Epidermal melanocyte (primary cell): ENCODE measurements around the gene RNPEP.
"Not testable (repeated sequence)": the region's sequence is repeated elsewhere in the genome, so short reads cannot be mapped to it uniquely, and the experiment has no call there.

ENCODE experiments used
- DNase-seq: peaks from one replicate; pipeline ENCODE4 v3.0.0; 2011; ENCODE audit warnings: low spot score; ENCODE audit not compliant: insufficient read length

Gene RNPEP

DNA sequence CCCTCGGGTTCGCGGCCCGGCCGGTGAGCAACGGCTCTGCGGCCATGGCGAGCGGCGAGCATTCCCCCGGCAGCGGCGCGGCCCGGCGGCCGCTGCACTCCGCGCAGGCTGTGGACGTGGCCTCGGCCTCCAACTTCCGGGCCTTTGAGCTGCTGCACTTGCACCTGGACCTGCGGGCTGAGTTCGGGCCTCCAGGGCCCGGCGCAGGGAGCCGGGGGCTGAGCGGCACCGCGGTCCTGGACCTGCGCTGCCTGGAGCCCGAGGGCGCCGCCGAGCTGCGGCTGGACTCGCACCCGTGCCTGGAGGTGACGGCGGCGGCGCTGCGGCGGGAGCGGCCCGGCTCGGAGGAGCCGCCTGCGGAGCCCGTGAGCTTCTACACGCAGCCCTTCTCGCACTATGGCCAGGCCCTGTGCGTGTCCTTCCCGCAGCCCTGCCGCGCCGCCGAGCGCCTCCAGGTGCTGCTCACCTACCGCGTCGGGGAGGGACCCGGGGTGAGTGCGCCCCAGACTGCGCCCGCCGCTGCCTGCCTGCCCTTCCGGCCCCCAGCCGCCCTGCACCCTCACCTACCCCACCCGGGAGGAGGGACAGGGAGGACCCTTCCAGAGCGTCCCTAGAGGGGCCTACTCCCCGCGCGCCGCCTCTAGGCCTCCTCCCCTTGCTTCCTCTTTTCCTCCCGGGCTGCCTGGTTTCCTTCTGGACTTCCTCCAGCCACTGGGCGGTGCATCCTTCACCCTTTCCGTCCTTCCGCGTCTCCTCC, at the start of gene RNPEP:
RNPEP (plus strand) TSS at position 26 of the 757 bp plus-strand sequence; CDS start at position 45, 19 bp downstream.
- DNase-seq, result peak; percentile 87

DNA sequence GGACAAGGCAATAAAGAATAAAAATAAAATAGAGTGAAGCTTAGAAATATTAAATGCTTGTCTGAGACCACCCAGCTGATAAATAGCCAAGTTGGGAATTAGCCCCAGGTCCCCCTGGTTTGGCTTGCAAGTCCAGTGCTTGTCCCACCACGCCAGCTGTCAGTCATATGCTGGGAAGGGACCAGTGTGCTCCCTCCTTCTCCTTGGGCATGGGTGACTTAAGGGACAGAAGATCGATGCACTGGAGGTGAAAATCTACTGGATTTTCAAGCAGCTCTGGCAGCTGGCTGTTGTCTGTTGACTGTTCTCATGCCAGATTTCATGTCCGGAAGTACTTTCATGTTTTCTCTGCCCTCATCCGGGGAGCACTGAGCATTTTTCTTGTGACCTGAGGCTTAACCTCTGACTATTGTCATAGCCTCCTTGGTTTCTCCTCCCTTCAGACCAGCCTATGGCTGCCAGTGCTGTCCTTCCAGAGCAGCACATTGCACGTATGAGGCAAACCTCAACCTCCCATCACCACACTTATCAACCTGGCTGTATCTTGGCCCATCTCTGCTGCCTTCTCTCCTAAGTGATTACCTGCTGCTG, 48.5 kb upstream of the RNPEP start:
- DNase-seq, result no peak

- DNase-seq, result no peak
These were observed 44.7 kb upstream of the RNPEP start for GRCh38 chr1:201937624-201938213.

DNA sequence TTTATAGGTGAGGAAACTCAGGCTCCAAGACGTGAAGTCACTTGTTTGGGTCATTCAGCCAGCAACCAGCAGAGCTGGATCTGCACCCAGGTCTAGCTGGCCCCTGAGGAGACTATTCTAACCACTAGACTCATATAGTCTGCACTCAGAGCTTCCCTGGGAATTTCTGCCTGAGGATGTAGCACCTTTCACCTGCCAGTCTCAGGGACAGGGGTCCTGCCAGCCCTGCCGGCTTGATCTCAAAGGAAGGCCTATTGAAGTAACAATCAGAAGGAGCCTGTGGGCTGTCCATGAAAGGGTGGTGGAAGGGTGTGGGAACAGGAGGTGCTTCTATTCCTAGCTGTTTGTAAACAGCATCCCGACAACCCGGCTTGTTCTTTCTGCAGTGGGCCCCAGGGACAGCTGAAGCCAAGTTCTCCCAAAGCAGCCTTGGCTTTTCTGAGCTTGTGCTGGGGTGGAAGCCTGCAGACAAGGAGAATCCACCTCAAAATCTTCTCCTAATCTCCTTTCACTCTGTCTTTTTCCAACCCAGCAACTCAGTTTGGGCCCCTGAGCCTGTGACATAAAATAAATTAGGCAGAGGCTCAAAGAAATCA, 43.9 kb upstream of the RNPEP start:
- no peak for DNase-seq

GRCh38 chr1:201939148-201939547, 43.3 kb upstream of the RNPEP start:
- DNase-seq, result no peak

DNA sequence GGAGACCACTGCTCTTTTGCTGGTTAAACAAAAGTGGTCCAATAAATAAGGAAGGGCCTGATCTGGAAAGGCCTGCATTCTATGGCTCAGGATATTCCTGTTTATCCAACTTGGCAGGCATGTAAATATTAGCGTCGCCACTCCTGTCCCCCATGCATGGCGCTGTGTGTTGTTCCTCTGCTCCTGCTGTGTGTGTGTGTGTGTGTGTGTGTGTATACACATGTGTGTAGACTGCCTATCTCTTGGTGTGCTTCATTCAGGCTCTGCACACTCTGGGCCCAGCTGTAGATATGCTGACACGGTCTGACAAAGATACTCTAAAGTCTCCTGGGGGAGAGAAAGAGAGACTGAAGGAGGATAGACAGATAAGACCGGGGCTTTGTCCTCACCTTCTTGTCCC, 42.9 kb upstream of the RNPEP start:
- no peak for DNase-seq

DNA sequence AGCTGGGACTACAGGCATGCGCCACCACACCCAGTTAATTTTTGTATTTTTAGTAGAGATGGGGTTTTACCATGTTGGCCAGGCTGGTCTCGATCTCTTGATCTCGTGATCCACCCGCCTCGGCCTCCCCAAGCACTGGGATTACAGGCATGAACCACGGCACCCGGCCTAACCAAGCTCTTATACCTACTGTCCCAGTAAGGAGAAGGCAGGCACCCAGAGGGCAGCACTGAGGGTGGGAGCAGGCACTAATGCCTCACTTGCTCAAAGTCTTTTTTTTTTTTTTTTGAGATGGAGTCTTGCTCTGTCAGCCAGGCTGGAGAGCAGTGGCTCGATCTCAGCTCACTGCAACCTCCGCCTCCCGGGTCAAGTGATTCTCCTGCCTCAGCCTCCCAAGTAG, 42.1 kb upstream of the RNPEP start:
- DNase-seq, result not testable (repeated sequence)

GRCh38 chr1:201941420-201942128, 40.9 kb upstream of the RNPEP start:
- DNase-seq, result no peak

DNA sequence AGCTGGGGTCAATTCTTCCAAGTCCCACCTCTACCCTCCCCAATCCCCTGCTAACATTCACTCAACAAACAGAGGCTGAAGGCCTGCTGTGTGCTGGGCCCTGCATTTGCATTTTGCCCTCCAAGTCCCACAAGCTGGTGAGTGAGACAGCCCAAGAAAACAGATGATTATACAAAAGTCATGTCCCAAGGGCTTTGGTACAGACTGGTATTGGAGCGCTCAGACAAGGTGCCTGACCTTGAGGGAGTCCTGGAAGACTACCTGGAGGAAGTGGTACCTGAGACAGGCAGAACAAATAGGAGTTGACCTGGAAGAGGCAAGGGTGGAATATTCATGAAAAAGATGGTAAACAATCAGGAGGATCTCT, 40.3 kb upstream of the RNPEP start:
- DNase-seq, result no peak

DNA sequence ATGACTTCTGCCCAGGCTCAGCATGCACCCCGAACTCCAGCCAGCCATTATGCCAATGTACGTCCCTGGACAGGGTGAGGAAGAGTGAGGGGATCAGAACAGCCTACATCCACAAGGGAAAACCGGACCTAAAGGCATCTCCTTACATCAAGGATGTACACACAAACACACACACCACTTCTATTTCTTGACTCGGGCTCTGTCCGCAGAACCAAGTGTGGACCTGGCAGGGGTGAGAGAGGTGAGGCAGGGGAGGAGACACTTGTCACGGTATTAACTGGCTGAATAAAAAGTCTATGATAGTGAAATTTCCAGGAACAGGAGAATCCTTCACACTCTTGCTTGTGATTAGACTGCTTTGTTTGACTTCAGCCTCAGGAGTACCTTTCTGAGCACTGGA, 38.4 kb upstream of the RNPEP start:
- DNase-seq, result no peak

GRCh38 chr1:201944639-201945038, 37.8 kb upstream of the RNPEP start:
- no peak for DNase-seq

GRCh38 chr1:201945157-201945556, 37.3 kb upstream of the RNPEP start:
- DNase-seq, result no peak

- no peak for DNase-seq
These were observed 36.6 kb upstream of the RNPEP start for GRCh38 chr1:201945863-201946223.

DNA sequence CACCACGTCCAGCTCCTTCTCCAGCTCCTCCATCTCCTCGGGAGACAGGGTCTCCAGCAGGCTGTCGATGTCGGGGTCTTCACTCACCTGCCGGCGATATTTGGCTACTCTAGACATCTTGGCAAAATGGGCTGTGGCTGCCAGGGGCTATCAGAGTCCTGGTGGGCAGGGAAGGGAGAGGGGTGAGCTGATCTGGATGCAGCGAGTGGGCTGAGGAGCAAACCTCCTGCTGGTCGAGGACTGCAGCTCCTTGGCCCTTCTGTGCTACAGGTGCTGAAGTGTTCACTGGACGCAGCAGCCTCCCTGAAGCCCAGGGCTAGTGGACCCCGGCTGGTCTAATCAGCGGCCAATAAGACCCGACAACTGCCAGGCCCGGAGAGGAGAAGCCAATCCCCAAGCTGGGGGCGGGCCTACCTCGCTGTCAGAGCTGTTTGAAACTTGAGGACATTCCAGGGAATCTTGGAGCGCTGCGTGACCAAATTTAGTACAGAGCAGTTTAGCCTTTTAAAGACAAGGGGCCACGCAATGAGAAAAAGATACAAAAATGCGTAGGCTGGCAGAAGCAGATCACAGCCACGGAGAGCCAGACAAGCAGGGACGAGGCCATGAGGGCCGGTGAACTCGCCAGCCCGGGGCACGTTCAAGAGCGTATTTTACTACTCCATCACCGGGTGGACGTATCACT, 36.1 kb upstream of the RNPEP start, which contains the start of gene LMOD1:
LMOD1 (minus strand) TSS at position 325 of the 685 bp plus-strand sequence; CDS start at position 117, 208 bp downstream.
- peak; percentile 82 for DNase-seq

DNA sequence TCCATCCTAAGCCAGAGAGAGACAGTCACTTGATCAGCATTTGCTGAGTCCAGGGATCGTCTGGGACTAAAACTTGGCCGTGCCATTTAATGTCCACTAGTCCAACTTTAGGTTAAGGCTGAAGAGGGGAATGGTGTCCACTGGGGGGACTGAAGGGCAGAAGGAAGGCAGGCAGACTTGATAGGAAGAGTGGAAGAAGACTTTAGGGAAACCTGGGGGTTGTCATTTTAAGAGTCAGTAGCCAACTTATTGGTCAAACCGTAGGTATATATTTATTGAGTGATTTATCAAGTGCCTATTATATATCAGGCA, 34.8 kb upstream of the RNPEP start:
- DNase-seq, result no peak

DNA sequence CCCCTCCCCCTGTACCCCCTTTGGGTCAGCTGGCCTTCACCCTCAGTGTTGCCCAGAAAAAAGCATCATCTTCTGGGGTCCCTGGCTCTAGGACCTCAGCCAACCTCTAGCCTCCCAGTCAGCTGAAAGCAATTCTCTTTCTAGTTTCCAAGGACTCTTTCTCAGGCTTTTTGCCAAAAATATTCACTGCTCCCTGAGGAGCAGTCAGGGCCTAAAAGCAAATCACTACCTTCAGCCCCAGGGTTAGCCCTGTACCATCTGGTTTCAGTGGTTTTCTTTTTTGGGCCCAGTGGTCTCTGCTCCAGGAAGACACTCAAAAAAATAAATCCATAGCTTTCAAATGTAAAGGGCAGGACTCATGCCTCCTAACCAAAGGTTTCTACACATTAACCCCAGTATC, 33.0 kb upstream of the RNPEP start:
- DNase-seq, result no peak

DNA sequence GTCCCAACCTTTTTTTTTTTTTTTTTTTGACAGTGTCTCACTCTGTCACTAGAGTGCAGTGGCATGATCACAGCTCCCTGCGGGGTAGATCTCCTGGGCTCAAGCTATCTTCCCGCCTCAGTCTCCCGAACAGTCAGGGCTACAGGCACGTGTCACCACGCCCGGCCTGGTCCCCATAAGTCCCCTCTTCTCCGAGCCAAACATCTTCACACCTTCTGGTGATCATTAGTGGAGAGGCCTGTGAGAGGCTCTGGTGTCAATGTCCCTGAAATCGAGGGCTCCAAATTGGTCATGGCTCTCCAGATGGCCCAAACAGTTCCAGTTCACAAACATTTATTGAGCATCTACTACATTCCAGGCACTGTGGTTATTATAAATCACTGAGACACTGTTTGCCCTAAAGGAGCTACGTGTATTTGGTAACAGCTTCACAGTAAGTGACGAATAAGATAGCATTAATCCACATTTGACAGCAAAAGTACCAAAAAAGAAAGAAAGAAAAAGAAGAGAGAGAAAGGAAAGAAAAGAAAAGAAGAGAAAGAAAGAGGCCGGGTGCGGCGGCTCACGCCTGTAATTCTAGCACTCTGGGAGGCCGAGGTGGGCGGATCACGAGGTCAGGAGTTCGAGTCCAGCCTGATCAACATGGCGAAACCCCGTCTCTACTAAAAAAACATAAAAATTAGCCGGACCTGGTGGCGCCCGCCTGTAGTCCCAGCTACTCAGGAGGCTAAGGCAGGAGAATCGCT, 28.0 kb upstream of the RNPEP start:
- no peak for DNase-seq

GRCh38 chr1:201955009-201955728, 27.3 kb upstream of the RNPEP start, which contains the start of gene TIMM17A:
Gene TIMM17A (plus strand): TSS chr1:201955503. CDS start chr1:201955527, 24 bp downstream.
- peak; percentile 75 for DNase-seq

- no peak for DNase-seq
These were observed 26.7 kb upstream of the RNPEP start for GRCh38 chr1:201955729-201956143.

GRCh38 chr1:201958348-201958747, 24.1 kb upstream of the RNPEP start:
- no peak for DNase-seq
